Panc1 (cell line): Measurements from ENCODE around the gene CREB3L2. TPM values are rescaled to one million over a fixed set of nuclear protein-coding genes. Genes with fewer than 3 reads are reported as not detected.
"Not testable (repeated sequence)": the region's sequence is repeated elsewhere in the genome, so short reads cannot be mapped to it uniquely, and the experiment has no call there.

ENCODE experiments used
- ATAC-seq: fragments of 200-7000 bp; cut with Tn5 transposase; 2 replicates; pipeline ENCODE4 v1.9.1; 2020; ENCODE audit warnings: mild to moderate bottlenecking, moderate library complexity
- BruUV-seq: library from RNA; stranded (reverse); fragments of 400-500 nt; replicated peaks from 2 replicates; lab custom pipeline; 2021; lab: Mats Ljungman, UMichigan
- CTCF ChIA-PET: fragments of 300-600 bp; sonication (Branson Sonifier 250); formaldehyde crosslinking; loops from one replicate; lab custom pipeline; 2022; ENCODE audit warnings: antibody characterized with exemption; lab: Charles Lee
- POLR2A ChIA-PET: fragments of 300-600 bp; sonication (Branson Sonifier 250); formaldehyde crosslinking; loops from one replicate; lab custom pipeline; 2022; ENCODE audit warnings: antibody characterized with exemption; lab: Charles Lee
- DNase-seq: peaks from one replicate; pipeline ENCODE4 v3.0.0-alpha.2; 2010; ENCODE audit warnings: low read depth, low spot score
- H3K27ac ChIP-seq: 2 replicates; pipeline ENCODE4 v1.5.1; 2011; ENCODE audit warnings: mild to moderate bottlenecking, low read length, inconsistent platforms
- H3K27me3 ChIP-seq: fragments of 200-500 bp; sonication (Bioruptor generic); 2 replicates; pipeline ENCODE4 v1.6.0; 2014; ENCODE audit warnings: low read length, inconsistent platforms; ENCODE audit not compliant: control insufficient read depth, insufficient read depth
- H3K36me3 ChIP-seq: fragments of 200-500 bp; sonication (Bioruptor generic); 2 replicates; pipeline ENCODE4 v1.5.1; 2014; ENCODE audit warnings: inconsistent platforms, mild to moderate bottlenecking, low read length, moderate library complexity; ENCODE audit not compliant: control insufficient read depth, insufficient read depth
- H3K4me1 ChIP-seq: 2 replicates; pipeline ENCODE4 v1.5.1; 2011; ENCODE audit warnings: inconsistent platforms, mild to moderate bottlenecking, low read length, moderate library complexity; ENCODE audit not compliant: control insufficient read depth, insufficient read depth
- H3K4me3 ChIP-seq, 2 experiments: 2 replicates each; pipeline ENCODE4 v1.5.1; 2011 to 2012; ENCODE audit warnings: low read depth in 2 of 2, low read length in 2 of 2, mild to moderate bottlenecking in 2 of 2, inconsistent platforms in 1 of 2, moderate library complexity in 1 of 2
- H3K9me3 ChIP-seq: fragments of 200-500 bp; sonication (Bioruptor generic); 2 replicates; pipeline ENCODE4 v1.5.1; 2014; ENCODE audit warnings: low read depth, mild to moderate bottlenecking, inconsistent platforms, low read length, moderate library complexity; ENCODE audit not compliant: control insufficient read depth, insufficient read depth
- CTCF ChIP-seq: fragments of 450-650 bp; IDR thresholded peaks from 2 replicates; pipeline ENCODE4 v1.5.1; 2017; ENCODE audit warnings: mild to moderate bottlenecking
- POLR2AphosphoS5 ChIP-seq: IDR thresholded peaks from 2 replicates; pipeline ENCODE4 v1.6.1; 2012; ENCODE audit warnings: mild to moderate bottlenecking, low read depth, low read length, moderate library complexity
- REST ChIP-seq, 2 experiments: IDR thresholded peaks; 2 replicates each; pipeline ENCODE4 v1.6.1; 2011 to 2012; ENCODE audit warnings: low read depth in 2 of 2, control low read depth in 1 of 2, low read length in 1 of 2, mild to moderate bottlenecking in 1 of 2, moderate library complexity in 1 of 2; ENCODE audit not compliant: insufficient read depth in 1 of 2
- SIN3A ChIP-seq: IDR thresholded peaks from 2 replicates; pipeline ENCODE4 v1.6.1; 2012; ENCODE audit warnings: low read depth, mild to moderate bottlenecking, low read length, moderate library complexity, borderline replicate concordance; ENCODE audit not compliant: insufficient read depth
- TCF7L2 ChIP-seq: IDR thresholded peaks from 2 replicates; pipeline ENCODE4 v1.6.1; 2011; ENCODE audit warnings: mild to moderate bottlenecking, low read depth, low read length, inconsistent platforms
- in situ Hi-C: cut with HindIII; loops from 2 replicates; pipeline ENCODE4 v1.10.0; 2016; ENCODE audit warnings: low sequenced_read_pairs, low pct_unique_long_range_greater_than_20kb
- intact Hi-C: fragments of 100-400 bp; cut with micrococcal nuclease; formaldehyde crosslinking; loops from one replicate; pipeline ENCODE4 v1.10.0; 2022; ENCODE audit not compliant: unreplicated experiment
- total RNA-seq: library from RNA; stranded (reverse); gene quantifications from one replicate; pipeline ENCODE4 v1.2.1, GENCODE V29; 2021; ENCODE audit not compliant: unreplicated experiment

CREB3L2 gene
- total RNA-seq, 1 experiment from 2014 or later = 22.7 TPM

GRCh38 chr7:137835486-137836112 is 166.3 kb downstream of the CREB3L2 start:
- TF ChIP-seq REST (IDR thresholded peaks at IDR 0.05; ENCODE audit: insufficient read depth in 1 of 2, low read depth in 2 of 2, low read length in 1 of 2) (no peak), POLR2AphosphoS5 (no peak), SIN3A (no peak), TCF7L2 (no peak), CTCF (no peak)
- Histone ChIP-seq H3K36me3 (no peaks in the 10 kb centered on the region), H3K4me3 (no peak overlapping the region), H3K4me1 (no peaks in the 10 kb centered on the region), H3K27me3 (peaks cover 6% of the 10 kb centered on the region; the same call in 1 of the 2 replicates), H3K9me3 (no peaks in the 10 kb centered on the region; the same call in 1 of the 2 replicates), H3K27ac (no peak overlapping the region)
- DNase-seq (no peak), ATAC-seq (no peak)
- no TSS peak for BruUV-seq
- ChIA-PET POLR2A (no interaction called here), CTCF (no interaction called here)
- in situ Hi-C loops (no loop called here), intact Hi-C loops (no loop called here)

- Histone ChIP-seq H3K9me3 (no peaks in the 10 kb centered on the region; the same call in 1 of the 2 replicates), H3K27me3 (peaks cover 6% of the 10 kb centered on the region; the same call in 1 of the 2 replicates), H3K36me3 (no peaks in the 10 kb centered on the region), H3K27ac (no peak overlapping the region), H3K4me3 (no peak overlapping the region), H3K4me1 (no peaks in the 10 kb centered on the region)
- DNase-seq (no peak), ATAC-seq (no peak)
- TF ChIP-seq SIN3A (no peak), CTCF (no peak), POLR2AphosphoS5 (no peak), REST (IDR thresholded peaks at IDR 0.05; ENCODE audit: insufficient read depth in 1 of 2, low read depth in 2 of 2, low read length in 1 of 2) (no peak), TCF7L2 (no peak)
- ChIA-PET CTCF (no interaction called here), POLR2A (no interaction called here)
- intact Hi-C loops (no loop called here), in situ Hi-C loops (no loop called here)
- BruUV-seq = no TSS peak
Measured at GRCh38 chr7:137834552-137834951, 167.3 kb downstream of the CREB3L2 start.

DNA sequence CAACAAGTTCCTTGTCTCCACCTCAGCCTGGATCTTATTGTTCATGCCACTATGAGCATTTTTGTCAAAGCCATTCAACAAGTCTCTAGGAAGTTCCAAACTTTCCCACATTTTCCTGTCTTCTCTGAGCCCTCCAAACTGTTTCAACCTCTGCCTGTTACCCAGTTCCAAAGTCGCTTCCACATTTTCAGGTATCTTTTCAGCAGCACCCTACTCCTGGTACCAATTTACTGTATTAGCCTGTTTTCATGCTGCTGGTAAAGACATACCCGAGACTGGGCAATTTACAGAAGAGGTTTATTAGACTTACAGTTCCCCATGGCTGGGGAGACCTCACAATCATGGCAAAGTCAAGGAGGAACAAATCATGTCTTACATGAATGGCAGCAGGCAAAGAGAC is 168.9 kb downstream of the CREB3L2 start:
- H3K27ac ChIP-seq, intact Hi-C loops, DNase-seq, ATAC-seq, in situ Hi-C loops, BruUV-seq, H3K9me3 ChIP-seq, CTCF ChIA-PET, H3K36me3 ChIP-seq, H3K27me3 ChIP-seq, H3K4me3 ChIP-seq, POLR2A ChIA-PET, H3K4me1 ChIP-seq: not testable (repeated sequence)
